Type B pancreatic cell (in vitro differentiated cells): ENCODE results near the gene CCBE1. TPM values are rescaled to one million over a fixed set of nuclear protein-coding genes. Genes with fewer than 3 reads are reported as not detected.
A peak's percentile ranks its signal among the peaks of the same experiment; 100 is the strongest.
"Not testable (repeated sequence)": the region's sequence is repeated elsewhere in the genome, so short reads cannot be mapped to it uniquely, and the experiment has no call there.

Source experiments
- DNase-seq: peaks from one replicate; pipeline ENCODE4 v3.0.0; 2021; ENCODE audit warnings: mixed read lengths; ENCODE audit not compliant: unreplicated experiment; ENCODE audit errors: extremely low spot score
- H3K27ac Mint-ChIP-seq: 2 replicates; pipeline ENCODE4 v1.8.0; 2021; ENCODE audit warnings: mild to moderate bottlenecking, mixed read lengths
- H3K27me3 Mint-ChIP-seq: 2 replicates; pipeline ENCODE4 v1.8.0; 2021; ENCODE audit warnings: mixed read lengths
- H3K36me3 Mint-ChIP-seq: 2 replicates; pipeline ENCODE4 v1.8.0; 2021; ENCODE audit warnings: mixed read lengths
- H3K4me1 Mint-ChIP-seq: one replicate; pipeline ENCODE4 v1.8.0; 2021; ENCODE audit warnings: mixed read lengths; ENCODE audit not compliant: unreplicated experiment
- H3K4me3 Mint-ChIP-seq: 2 replicates; pipeline ENCODE4 v1.8.0; 2021; ENCODE audit warnings: mild to moderate bottlenecking, mixed read lengths
- H3K9me3 Mint-ChIP-seq: 2 replicates; pipeline ENCODE4 v1.8.0; 2021; ENCODE audit warnings: mixed read lengths
- CTCF ChIP-seq: fragments of 200-600 bp; sonication (generic); conservative IDR thresholded peaks from 2 replicates; pipeline ENCODE4 v1.5.0; 2021; ENCODE audit warnings: antibody characterized with exemption, mild to moderate bottlenecking
- total RNA-seq: library from RNA; stranded (reverse); gene quantifications from 2 replicates; pipeline ENCODE4 v1.2.1, GENCODE V29; 2021; ENCODE audit warnings: low replicate concordance

The CCBE1 gene
- total RNA-seq, 1 donor from 2014 or later, result 51.3 TPM

- Mint-ChIP-seq H3K36me3 (peaks cover 4% of the 10 kb centered on the region), H3K4me1 (peaks cover 50% of the 10 kb centered on the region), H3K4me3 (peak overlapping the region; percentile 48), H3K9me3 (no peaks in the 10 kb centered on the region), H3K27me3 (peaks cover 4% of the 10 kb centered on the region), H3K27ac (peak overlapping the region; percentile 66)
- DNase-seq, result no peak
- no peak for TF ChIP-seq CTCF
Observed at GRCh38 chr18:59516356-59517155, 180.7 kb downstream of the CCBE1 start.

- DNase-seq, H3K36me3 Mint-ChIP-seq, H3K9me3 Mint-ChIP-seq, H3K27me3 Mint-ChIP-seq: not testable (repeated sequence)
- Mint-ChIP-seq H3K4me1 (peaks cover 52% of the 10 kb centered on the region), H3K4me3 (peak overlapping the region; percentile 44), H3K27ac (peak overlapping the region; percentile 15)
Observed at GRCh38 chr18:59515956-59516355, 181.3 kb downstream of the CCBE1 start.

- TF ChIP-seq CTCF, result no peak
- Mint-ChIP-seq H3K4me3 (no peak overlapping the region), H3K27ac (no peak overlapping the region), H3K4me1 (peaks cover 52% of the 10 kb centered on the region), H3K9me3 (no peaks in the 10 kb centered on the region), H3K36me3 (peaks cover 4% of the 10 kb centered on the region), H3K27me3 (peaks cover 4% of the 10 kb centered on the region)
- DNase-seq, result no peak
Observed at GRCh38 chr18:59515147-59515546, 182.1 kb downstream of the CCBE1 start.

- Mint-ChIP-seq H3K9me3 (no peaks in the 10 kb centered on the region), H3K27ac (no peak overlapping the region), H3K4me1 (peaks cover 61% of the 10 kb centered on the region), H3K27me3 (peaks cover 4% of the 10 kb centered on the region), H3K4me3 (no peak overlapping the region), H3K36me3 (no peaks in the 10 kb centered on the region)
- no peak for DNase-seq
- TF ChIP-seq CTCF, result no peak
Observed at GRCh38 chr18:59514203-59514602, 183.0 kb downstream of the CCBE1 start.

GRCh38 chr18:59512025-59512755 is 185.0 kb downstream of the CCBE1 start:
- Mint-ChIP-seq H3K4me1 (peaks cover 50% of the 10 kb centered on the region), H3K27me3 (peaks cover 5% of the 10 kb centered on the region), H3K36me3 (peaks cover 4% of the 10 kb centered on the region), H3K27ac (no peak overlapping the region), H3K9me3 (peaks cover 5% of the 10 kb centered on the region), H3K4me3 (no peak overlapping the region)
- DNase-seq, result no peak
- TF ChIP-seq CTCF, result no peak
